Body of pancreas (tissue), 4 donors: ENCODE measurements around the gene CAMK1G. TPM values are rescaled to one million over a fixed set of nuclear protein-coding genes. Genes with fewer than 3 reads are reported as not detected.

Experiments used
- ATAC-seq: fragments of 150-250 bp; one replicate; pipeline ENCODE4 v1.9.1; 2016
- DNase-seq, 4 donors: peaks; one replicate each; pipeline ENCODE4 v3.0.0-alpha.2; 2019
- H3K27ac ChIP-seq, 4 donors: fragments of 200-600 bp; sonication (generic); 1 replicate in 3 of 4; 2 replicates in 1 of 4; pipeline versions ENCODE4 v1.5.1 to v1.6.1; 2016 to 2019; ENCODE audit warnings: mild to moderate bottlenecking in 1 of 4, mixed read lengths in 1 of 4, moderate library complexity in 1 of 4
- H3K27me3 ChIP-seq, 2 donors: fragments of 200-600 bp; sonication (generic); one replicate each; pipeline ENCODE4 v1.6.0; 2016; ENCODE audit warnings: mild to moderate bottlenecking in 1 of 2
- H3K36me3 ChIP-seq, 2 donors: fragments of 200-600 bp; sonication (generic); replicated peaks in 1 of 2; 2 replicates each; pipeline ENCODE4 v1.5.1; 2016; ENCODE audit warnings: low read depth in 2 of 2; ENCODE audit not compliant: insufficient read depth in 1 of 2
- H3K4me1 ChIP-seq: fragments of 200-600 bp; sonication (generic); one replicate; pipeline ENCODE4 v1.6.0; 2016
- H3K4me3 ChIP-seq, 2 donors: fragments of 200-600 bp; sonication (generic); 1 replicate in 1 of 2; 2 replicates in 1 of 2; pipeline ENCODE4 v1.5.1; 2016 to 2019
- H3K9me3 ChIP-seq, 3 donors: fragments of 200-600 bp; sonication (generic); 1 replicate in 2 of 3; 2 replicates in 1 of 3; pipeline ENCODE4 v1.5.1; 2016
- POLR2A ChIP-seq, 3 donors: fragments of 450-650 bp; IDR thresholded peaks; one replicate each; pipeline ENCODE4 v1.6.1; 2016; ENCODE audit warnings: antibody characterized with exemption in 3 of 3, mild to moderate bottlenecking in 2 of 3
- WGBS, 2 donors: methylation state at CpG; one replicate each; pipeline ENCODE4 v1.1.5; 2017; 5-methylcytosine and 5-hydroxymethylcytosine counted together
- intact Hi-C: fragments of 100-400 bp; cut with DNase I; formaldehyde crosslinking; loops from one replicate; pipeline ENCODE4 v1.15.1; 2023
- total RNA-seq, 2 donors: library from RNA; depleted of rRNA; stranded (reverse); fragments of >200 nt; gene quantifications; one replicate each; pipeline ENCODE4 v1.1.0, GENCODE V29; 2016
- TF ChIP-seq, protein P1 (sequence below), 7 experiments: fragments of 450-650 bp in 4 of 7; fragments of 200-600 bp in 3 of 7; sonication (generic) in 3 of 7; IDR thresholded peaks; one replicate each; pipeline ENCODE4 v1.5.1; 2016 to 2019; ENCODE audit warnings: antibody characterized with exemption in 7 of 7

CAMK1G gene
- total RNA-seq, 2 donors from 2014 or later, result 0.33 TPM; not detected in 1

DNA sequence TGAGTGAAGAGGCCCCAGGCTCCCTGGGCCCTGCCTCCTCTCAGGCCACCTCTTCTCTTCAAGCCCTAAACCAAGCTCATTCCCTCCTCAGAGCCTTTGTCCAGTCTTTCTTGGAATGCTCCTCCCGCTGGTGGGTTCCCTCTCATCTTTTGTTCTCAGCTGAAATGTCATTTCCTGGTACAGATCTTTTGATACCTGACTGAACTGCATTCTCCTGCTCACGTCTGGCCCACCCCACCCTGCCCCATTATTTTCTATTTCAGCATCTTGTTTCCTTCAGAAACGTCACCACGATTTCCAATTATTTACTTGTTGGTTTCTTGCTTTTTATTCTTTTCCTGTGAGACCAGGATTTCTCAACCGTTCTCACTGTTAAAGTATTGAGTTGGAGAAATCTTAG lies 52.3 kb downstream of the CAMK1G start:
- no peaks in the 10 kb centered on the region for H3K9me3 ChIP-seq
- intact Hi-C loops, result no loop called here
- H3K4me3 ChIP-seq, result no peak overlapping the region
- H3K4me1 ChIP-seq, result no peaks in the 10 kb centered on the region
- no peaks in the 10 kb centered on the region for H3K27me3 ChIP-seq
- no peak overlapping the region for H3K27ac ChIP-seq
- DNase-seq (no peak), ATAC-seq (no peak)
- no peaks in the 10 kb centered on the region for H3K36me3 ChIP-seq
- WGBS, 2 donors, result 77 to 88% methylated on average over 5 of the region's 5 CpGs
- no peak for TF ChIP-seq POLR2A (IDR thresholded peaks at IDR 0.05)
- TF ChIP-seq, protein P1, sequence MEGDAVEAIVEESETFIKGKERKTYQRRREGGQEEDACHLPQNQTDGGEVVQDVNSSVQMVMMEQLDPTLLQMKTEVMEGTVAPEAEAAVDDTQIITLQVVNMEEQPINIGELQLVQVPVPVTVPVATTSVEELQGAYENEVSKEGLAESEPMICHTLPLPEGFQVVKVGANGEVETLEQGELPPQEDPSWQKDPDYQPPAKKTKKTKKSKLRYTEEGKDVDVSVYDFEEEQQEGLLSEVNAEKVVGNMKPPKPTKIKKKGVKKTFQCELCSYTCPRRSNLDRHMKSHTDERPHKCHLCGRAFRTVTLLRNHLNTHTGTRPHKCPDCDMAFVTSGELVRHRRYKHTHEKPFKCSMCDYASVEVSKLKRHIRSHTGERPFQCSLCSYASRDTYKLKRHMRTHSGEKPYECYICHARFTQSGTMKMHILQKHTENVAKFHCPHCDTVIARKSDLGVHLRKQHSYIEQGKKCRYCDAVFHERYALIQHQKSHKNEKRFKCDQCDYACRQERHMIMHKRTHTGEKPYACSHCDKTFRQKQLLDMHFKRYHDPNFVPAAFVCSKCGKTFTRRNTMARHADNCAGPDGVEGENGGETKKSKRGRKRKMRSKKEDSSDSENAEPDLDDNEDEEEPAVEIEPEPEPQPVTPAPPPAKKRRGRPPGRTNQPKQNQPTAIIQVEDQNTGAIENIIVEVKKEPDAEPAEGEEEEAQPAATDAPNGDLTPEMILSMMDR (IDR thresholded peaks at IDR 0.05), result no peak

DNA sequence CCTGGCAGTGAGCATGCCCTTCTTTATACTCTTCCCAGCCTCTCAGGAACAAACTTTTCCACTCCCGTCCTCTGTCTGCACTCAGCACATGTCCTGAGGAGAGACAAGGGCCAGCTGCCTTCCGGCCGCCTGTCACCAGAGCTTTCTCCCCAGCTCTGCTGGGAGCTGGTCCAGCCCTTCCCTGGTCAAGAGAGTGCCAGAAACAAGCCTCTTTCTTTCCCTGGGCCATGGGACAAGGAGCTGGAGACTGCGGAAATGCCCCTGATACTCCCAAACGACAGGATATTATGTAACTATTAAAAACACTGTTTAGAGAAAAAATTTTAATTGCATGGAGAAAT lies 58.3 kb downstream of the CAMK1G start:
- DNase-seq (peak; percentile 57 to 78 (median 74)), ATAC-seq (peak; percentile 76)
- TF ChIP-seq, protein P1 (IDR thresholded peaks at IDR 0.05), result no peak
- no peak for TF ChIP-seq POLR2A (IDR thresholded peaks at IDR 0.05)
- Histone ChIP-seq H3K9me3 (no peaks in the 10 kb centered on the region), H3K4me1 (peaks cover 57% of the 10 kb centered on the region), H3K27ac (peak overlapping the region; percentile 37 to 78 (median 74)), H3K4me3 (no peak overlapping the region), H3K27me3 (no peaks in the 10 kb centered on the region), H3K36me3 (no peaks in the 10 kb centered on the region)
- WGBS, 2 donors, result 14 to 23% methylated on average over 5 of the region's 5 CpGs
- intact Hi-C loops, result no loop called here

DNA sequence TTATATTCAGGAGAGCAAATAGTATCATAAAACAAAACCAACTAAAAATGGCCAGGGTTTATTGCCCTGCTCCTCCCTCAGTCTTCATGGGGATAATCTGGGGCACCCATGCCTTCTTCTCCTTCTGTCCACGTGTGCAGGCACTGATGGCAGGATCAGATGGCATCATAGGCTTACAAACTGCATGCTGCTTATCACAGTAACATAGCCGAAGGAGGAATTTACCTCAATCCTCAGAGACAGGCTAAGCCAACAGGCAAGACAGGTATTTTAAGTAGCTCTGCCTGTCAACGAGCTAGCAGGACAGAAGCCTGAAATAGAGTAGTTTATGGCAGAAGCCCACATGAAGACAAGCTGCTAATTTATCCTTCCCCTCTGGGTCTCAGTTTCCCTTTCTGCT lies 59.3 kb downstream of the CAMK1G start:
- no peak overlapping the region for H3K4me3 ChIP-seq
- ATAC-seq, result no peak
- H3K36me3 ChIP-seq, result no peaks in the 10 kb centered on the region
- WGBS, 2 donors, result 15 to 19% methylated on average over 3 of the region's 3 CpGs
- no peaks in the 10 kb centered on the region for H3K9me3 ChIP-seq
- H3K4me1 ChIP-seq, result peaks cover 61% of the 10 kb centered on the region
- no peak for DNase-seq
- no peaks in the 10 kb centered on the region for H3K27me3 ChIP-seq
- intact Hi-C loops, result no loop called here
- no peak for TF ChIP-seq POLR2A (IDR thresholded peaks at IDR 0.05)
- TF ChIP-seq, protein P1 (IDR thresholded peaks at IDR 0.05), result no peak
- H3K27ac ChIP-seq, result peak overlapping the region in 3 of 4 donors; percentile 65 to 78 (median 75)

DNA sequence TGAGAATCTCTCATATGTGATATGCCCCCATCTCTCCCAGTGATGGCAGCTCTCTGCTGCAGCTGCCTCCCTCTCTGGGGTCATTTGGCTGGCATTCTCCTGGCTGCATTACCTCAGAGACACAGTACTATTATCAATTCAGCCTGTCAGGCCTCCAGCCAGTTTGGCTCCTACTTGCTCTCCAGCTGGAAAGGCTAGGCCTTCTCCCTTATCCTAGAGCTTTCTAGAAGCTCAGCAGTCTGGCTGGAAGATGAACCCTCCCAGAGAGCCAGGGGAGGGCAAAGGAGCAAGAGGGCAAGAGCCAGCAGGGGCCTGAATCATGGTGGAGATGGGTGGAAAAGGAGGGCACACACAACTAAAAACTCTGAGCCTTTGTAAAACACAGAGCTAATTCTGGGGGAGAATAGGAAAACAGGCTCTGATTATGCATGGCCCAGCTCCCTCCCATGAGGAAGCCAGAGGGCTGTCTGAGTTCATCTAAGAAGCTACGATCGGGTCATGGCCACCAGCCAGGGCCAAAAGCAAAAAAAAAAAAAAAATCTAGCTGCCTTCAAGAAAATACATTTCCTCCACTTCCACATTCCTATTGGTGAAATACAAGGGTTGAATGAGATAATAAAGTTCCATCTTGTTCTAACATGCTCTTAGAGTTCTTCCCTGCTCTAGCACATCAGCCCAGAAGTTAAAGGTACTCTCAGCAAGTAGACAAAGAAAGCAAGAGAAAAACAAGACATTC lies 59.9 kb downstream of the CAMK1G start:
- TF ChIP-seq, protein P1 (IDR thresholded peaks at IDR 0.05), result no peak
- TF ChIP-seq POLR2A (IDR thresholded peaks at IDR 0.05), result no peak
- no peaks in the 10 kb centered on the region for H3K27me3 ChIP-seq
- peak; percentile 63 for ATAC-seq
- H3K36me3 ChIP-seq, result no peaks in the 10 kb centered on the region
- WGBS, 2 donors, result 0 to 8% methylated on average over 2 of the region's 2 CpGs
- intact Hi-C loops, result no loop called here
- no peaks in the 10 kb centered on the region for H3K9me3 ChIP-seq
- H3K27ac ChIP-seq, result peak overlapping the region in 3 of 4 donors; percentile 65 to 78 (median 75)
- DNase-seq, result peak; percentile 48 to 80 (median 64)
- H3K4me3 ChIP-seq, result no peak overlapping the region
- H3K4me1 ChIP-seq, result peaks cover 68% of the 10 kb centered on the region
